K562 (cell line): Measurements from ENCODE around the gene ZFX.

ENCODE experiments used
- CEBPG ChIP-seq, 3 experiments: fragments of 200-800 bp in 1 of 3; sonication (Bioruptor generic) in 1 of 3; sonication (generic) in 1 of 3; formaldehyde crosslinking in 1 of 3; IDR thresholded peaks in 2 of 3; conservative IDR thresholded peaks in 1 of 3; 2 replicates each; pipeline versions ENCODE4 v1.6.1 to v1.8.0; 2016 to 2022; ENCODE audit warnings: missing compliant biosample characterization in 2 of 3, missing genetic modification characterization in 2 of 3, mild to moderate bottlenecking in 1 of 3, missing genetic modification reagents in 1 of 3
- CREB1 ChIP-seq, 2 experiments: sonication (generic) in 1 of 2; formaldehyde crosslinking in 1 of 2; IDR thresholded peaks; 2 replicates each; pipeline versions ENCODE4 v1.6.1 to v1.8.0; 2012 to 2022; ENCODE audit warnings: inconsistent platforms in 1 of 2, mild to moderate bottlenecking in 1 of 2, missing genetic modification reagents in 1 of 2, moderate library complexity in 1 of 2
- CXXC5 ChIP-seq: fragments of 250-450 bp; sonication (Bioruptor Pico); IDR thresholded peaks from 2 replicates; pipeline ENCODE4 v1.8.0; 2022; ENCODE audit warnings: inconsistent platforms, mild to moderate bottlenecking, moderate library complexity
- DNMT1 ChIP-seq: fragments of 450-650 bp; IDR thresholded peaks from 2 replicates; pipeline ENCODE4 v1.6.1; 2016; ENCODE audit warnings: antibody characterized with exemption, mild to moderate bottlenecking
- FOXA3 ChIP-seq, 2 experiments: fragments of 450-650 bp in 1 of 2; sonication (generic) in 1 of 2; formaldehyde crosslinking; IDR thresholded peaks in 1 of 2; conservative IDR thresholded peaks in 1 of 2; 2 replicates each; pipeline versions ENCODE4 v1.4.0 to v1.8.0; 2020 to 2022; ENCODE audit warnings: mild to moderate bottlenecking in 2 of 2, missing genetic modification reagents in 1 of 2
- GTF2E2 ChIP-seq: fragments of 200-800 bp; sonication (Bioruptor generic); IDR thresholded peaks from 2 replicates; pipeline ENCODE4 v1.6.1; 2016; ENCODE audit warnings: missing genetic modification characterization, missing compliant biosample characterization
- KLF13 ChIP-seq: fragments of 450-650 bp; IDR thresholded peaks from 2 replicates; pipeline ENCODE4 v1.6.1; 2016; ENCODE audit warnings: missing genetic modification characterization, low read depth, mild to moderate bottlenecking, missing compliant biosample characterization, moderate library complexity, borderline replicate concordance
- MTA3 ChIP-seq: fragments of 450-650 bp; formaldehyde crosslinking; IDR thresholded peaks from 2 replicates; pipeline ENCODE4 v1.6.1; 2017; ENCODE audit warnings: mild to moderate bottlenecking, borderline replicate concordance
- POLR2A ChIP-seq: fragments of 450-650 bp; conservative IDR thresholded peaks from 2 replicates; pipeline ENCODE4 v1.6.1; 2016
- TCF3 ChIP-seq: sonication (generic); formaldehyde crosslinking; IDR thresholded peaks from 2 replicates; pipeline ENCODE4 v1.4.0; 2020; ENCODE audit warnings: mild to moderate bottlenecking, missing genetic modification reagents
- TF ChIP-seq, protein P1 (sequence below), 2 experiments: fragments of 450-650 bp; formaldehyde crosslinking in 1 of 2; IDR thresholded peaks; 2 replicates each; pipeline versions ENCODE4 v1.4.0 to v1.6.1; 2014 to 2020; ENCODE audit warnings: mild to moderate bottlenecking in 2 of 2, borderline replicate concordance in 1 of 2, low read depth in 1 of 2
- TF ChIP-seq, protein P2 (sequence below), 2 experiments: IDR thresholded peaks; 2 replicates each; pipeline ENCODE4 v1.6.1; 2012; ENCODE audit warnings: improper control_type of control experiment in 2 of 2, low read depth in 2 of 2, low read length in 2 of 2, borderline replicate concordance in 1 of 2
- TF ChIP-seq, protein P3 (sequence below): sonication (generic); formaldehyde crosslinking; IDR thresholded peaks from 2 replicates; pipeline ENCODE4 v1.4.0; 2020; ENCODE audit warnings: mild to moderate bottlenecking, missing genetic modification reagents

DNA sequence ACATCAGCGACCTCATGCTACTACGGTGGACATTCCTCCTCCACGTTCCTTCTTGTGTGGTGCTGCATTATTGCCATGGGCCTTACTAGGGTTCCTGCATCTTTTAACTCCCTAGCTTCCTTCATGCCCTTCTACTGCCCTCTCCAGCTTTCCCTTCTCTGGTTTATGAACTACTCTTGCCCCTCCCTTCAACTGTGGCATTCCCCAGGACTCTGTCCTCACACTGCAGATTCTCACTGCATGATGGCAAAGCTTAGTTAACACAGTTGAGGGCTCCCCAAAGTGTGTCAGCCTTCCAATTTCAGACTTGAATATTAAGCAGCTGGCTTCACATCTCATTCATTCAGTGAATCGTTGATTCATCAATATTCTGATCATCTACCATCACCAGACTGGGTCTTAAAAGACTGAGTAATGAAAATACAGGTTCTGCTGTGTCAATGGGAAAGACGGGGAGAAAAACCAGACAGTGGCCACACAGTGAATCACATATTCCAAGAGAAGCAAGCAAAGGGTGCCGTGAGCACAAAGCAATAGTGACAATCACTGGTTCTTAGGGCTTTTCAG lies 53.0 kb downstream of the ZFX start:
- TF ChIP-seq, protein P1, sequence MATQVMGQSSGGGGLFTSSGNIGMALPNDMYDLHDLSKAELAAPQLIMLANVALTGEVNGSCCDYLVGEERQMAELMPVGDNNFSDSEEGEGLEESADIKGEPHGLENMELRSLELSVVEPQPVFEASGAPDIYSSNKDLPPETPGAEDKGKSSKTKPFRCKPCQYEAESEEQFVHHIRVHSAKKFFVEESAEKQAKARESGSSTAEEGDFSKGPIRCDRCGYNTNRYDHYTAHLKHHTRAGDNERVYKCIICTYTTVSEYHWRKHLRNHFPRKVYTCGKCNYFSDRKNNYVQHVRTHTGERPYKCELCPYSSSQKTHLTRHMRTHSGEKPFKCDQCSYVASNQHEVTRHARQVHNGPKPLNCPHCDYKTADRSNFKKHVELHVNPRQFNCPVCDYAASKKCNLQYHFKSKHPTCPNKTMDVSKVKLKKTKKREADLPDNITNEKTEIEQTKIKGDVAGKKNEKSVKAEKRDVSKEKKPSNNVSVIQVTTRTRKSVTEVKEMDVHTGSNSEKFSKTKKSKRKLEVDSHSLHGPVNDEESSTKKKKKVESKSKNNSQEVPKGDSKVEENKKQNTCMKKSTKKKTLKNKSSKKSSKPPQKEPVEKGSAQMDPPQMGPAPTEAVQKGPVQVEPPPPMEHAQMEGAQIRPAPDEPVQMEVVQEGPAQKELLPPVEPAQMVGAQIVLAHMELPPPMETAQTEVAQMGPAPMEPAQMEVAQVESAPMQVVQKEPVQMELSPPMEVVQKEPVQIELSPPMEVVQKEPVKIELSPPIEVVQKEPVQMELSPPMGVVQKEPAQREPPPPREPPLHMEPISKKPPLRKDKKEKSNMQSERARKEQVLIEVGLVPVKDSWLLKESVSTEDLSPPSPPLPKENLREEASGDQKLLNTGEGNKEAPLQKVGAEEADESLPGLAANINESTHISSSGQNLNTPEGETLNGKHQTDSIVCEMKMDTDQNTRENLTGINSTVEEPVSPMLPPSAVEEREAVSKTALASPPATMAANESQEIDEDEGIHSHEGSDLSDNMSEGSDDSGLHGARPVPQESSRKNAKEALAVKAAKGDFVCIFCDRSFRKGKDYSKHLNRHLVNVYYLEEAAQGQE (IDR thresholded peaks at IDR 0.05; ENCODE audit: borderline replicate concordance), result no peak
- TF ChIP-seq, protein P1 (CRISPR knock-in tag; IDR thresholded peaks at IDR 0.05; ENCODE audit: low read depth), result no peak
- TF ChIP-seq MTA3 (no peak), KLF13 (tag) (no peak), CXXC5 (no peak), TCF3 (no peak), GTF2E2 (no peak), POLR2A (no peak), CEBPG (CRISPR knock-in tag; IDR thresholded peaks at IDR 0.05) (no peak), CEBPG (tag; conservative IDR thresholded peaks at IDR 0.05 in 1 of 2, IDR thresholded peaks at IDR 0.05 in 1 of 2) (no peak), FOXA3 (CRISPR knock-in tag; conservative IDR thresholded peaks at IDR 0.05 in 1 of 2, IDR thresholded peaks at IDR 0.05 in 1 of 2) (no peak), DNMT1 (no peak), CREB1 (IDR thresholded peaks at IDR 0.05) (no peak), CREB1 (CRISPR knock-in tag; IDR thresholded peaks at IDR 0.05) (no peak)
- TF ChIP-seq, protein P2, sequence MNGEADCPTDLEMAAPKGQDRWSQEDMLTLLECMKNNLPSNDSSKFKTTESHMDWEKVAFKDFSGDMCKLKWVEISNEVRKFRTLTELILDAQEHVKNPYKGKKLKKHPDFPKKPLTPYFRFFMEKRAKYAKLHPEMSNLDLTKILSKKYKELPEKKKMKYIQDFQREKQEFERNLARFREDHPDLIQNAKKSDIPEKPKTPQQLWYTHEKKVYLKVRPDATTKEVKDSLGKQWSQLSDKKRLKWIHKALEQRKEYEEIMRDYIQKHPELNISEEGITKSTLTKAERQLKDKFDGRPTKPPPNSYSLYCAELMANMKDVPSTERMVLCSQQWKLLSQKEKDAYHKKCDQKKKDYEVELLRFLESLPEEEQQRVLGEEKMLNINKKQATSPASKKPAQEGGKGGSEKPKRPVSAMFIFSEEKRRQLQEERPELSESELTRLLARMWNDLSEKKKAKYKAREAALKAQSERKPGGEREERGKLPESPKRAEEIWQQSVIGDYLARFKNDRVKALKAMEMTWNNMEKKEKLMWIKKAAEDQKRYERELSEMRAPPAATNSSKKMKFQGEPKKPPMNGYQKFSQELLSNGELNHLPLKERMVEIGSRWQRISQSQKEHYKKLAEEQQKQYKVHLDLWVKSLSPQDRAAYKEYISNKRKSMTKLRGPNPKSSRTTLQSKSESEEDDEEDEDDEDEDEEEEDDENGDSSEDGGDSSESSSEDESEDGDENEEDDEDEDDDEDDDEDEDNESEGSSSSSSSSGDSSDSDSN (IDR thresholded peaks at IDR 0.05; ENCODE audit: borderline replicate concordance in 1 of 2, low read depth in 2 of 2, low read length in 2 of 2), result no peak
- TF ChIP-seq, protein P3, sequence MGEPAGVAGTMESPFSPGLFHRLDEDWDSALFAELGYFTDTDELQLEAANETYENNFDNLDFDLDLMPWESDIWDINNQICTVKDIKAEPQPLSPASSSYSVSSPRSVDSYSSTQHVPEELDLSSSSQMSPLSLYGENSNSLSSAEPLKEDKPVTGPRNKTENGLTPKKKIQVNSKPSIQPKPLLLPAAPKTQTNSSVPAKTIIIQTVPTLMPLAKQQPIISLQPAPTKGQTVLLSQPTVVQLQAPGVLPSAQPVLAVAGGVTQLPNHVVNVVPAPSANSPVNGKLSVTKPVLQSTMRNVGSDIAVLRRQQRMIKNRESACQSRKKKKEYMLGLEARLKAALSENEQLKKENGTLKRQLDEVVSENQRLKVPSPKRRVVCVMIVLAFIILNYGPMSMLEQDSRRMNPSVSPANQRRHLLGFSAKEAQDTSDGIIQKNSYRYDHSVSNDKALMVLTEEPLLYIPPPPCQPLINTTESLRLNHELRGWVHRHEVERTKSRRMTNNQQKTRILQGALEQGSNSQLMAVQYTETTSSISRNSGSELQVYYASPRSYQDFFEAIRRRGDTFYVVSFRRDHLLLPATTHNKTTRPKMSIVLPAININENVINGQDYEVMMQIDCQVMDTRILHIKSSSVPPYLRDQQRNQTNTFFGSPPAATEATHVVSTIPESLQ, result no peak
